GM18951 (cell line): ENCODE data around the gene KRTAP5-5.
"Not testable (repeated sequence)": the region's sequence is repeated elsewhere in the genome, so short reads cannot be mapped to it uniquely, and the experiment has no call there.

Experiments
- POLR2A ChIP-seq: IDR thresholded peaks from 4 replicates; pipeline ENCODE4 v1.6.1; 2011; ENCODE audit warnings: mild to moderate bottlenecking; ENCODE audit not compliant: insufficient read length, insufficient read depth; ENCODE audit errors: extremely low read depth
- in situ Hi-C: fragments of 300-500 bp; cut with MboI; formaldehyde crosslinking; loops from one replicate; pipeline ENCODE4 v1.12.0; 2022; ENCODE audit warnings: low sequenced_read_pairs, mixed read lengths, inconsistent platforms; ENCODE audit not compliant: unreplicated experiment

Gene KRTAP5-5, protein sequence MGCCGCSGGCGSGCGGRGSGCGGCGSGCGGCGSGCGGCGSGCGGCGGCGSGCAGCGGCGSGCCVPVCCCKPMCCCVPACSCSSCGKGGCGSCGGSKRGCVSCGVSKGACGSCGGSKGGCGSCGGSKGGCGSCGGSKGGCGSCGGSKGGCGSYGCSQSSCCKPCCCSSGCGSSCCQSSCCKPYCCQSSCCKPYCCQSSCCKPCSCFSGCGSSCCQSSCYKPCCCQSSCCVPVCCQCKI

DNA sequence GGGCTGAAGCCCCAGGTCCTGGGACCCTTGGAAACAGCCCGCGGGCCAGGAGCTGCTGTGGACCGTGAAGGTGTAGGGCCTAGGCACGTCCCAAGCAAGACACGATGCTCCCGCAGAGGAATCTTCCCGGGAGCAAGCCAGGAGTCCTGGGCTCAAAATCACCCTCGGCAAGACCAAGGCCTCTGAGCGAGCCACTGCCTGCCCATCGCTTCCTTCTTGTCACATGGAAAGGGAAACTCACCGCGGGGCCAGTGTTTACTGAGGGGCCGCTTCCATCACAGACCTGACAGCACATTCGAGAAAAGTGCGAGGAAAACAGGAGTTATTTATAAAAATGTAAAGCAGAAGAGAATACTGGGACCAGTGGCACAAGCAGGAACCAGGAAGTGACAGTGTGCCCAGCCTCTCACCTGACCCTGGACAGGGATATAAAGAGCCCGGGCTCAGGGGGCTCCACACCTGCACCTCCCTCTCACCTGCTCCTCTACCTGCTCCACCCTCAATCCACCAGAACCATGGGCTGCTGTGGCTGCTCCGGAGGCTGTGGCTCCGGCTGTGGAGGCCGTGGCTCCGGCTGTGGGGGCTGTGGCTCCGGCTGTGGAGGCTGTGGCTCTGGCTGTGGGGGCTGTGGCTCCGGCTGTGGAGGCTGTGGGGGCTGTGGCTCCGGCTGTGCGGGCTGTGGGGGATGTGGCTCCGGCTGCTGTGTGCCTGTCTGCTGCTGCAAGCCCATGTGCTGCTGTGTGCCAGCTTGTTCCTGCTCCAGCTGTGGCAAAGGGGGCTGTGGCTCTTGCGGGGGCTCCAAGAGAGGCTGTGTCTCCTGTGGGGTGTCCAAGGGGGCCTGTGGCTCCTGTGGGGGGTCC lies at the start of gene KRTAP5-5:
TSS of gene KRTAP5-5 (plus strand) at position 450 of the 860 bp plus-strand sequence. CDS start at position 516, 66 bp downstream.
- in situ Hi-C loops, result no loop called here
- TF ChIP-seq POLR2A, result no peak

- no peak for TF ChIP-seq POLR2A
- in situ Hi-C loops, result no loop called here
Measured at GRCh38 chr11:1581976-1582375, 47.6 kb upstream of the KRTAP5-5 start.

DNA sequence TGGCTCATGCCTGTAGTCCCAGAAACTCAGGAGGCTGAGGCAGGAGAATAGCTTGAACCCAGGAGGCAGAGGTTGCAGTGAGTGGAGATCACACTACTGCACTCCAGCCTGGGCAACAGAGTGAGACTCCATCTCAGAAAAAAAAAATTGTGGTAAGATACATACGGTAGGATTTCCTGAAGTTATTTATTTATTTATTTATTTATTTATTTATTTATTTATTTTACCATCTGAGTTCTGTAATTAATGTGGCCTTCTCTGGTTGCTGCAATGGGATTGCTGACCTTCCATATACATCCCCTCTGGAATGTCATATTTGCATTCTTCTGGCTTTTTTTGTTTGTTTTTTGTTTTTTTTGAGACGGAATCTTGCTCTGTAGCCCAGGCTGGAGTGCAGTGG lies 46.7 kb upstream of the KRTAP5-5 start:
- in situ Hi-C loops, result not testable (repeated sequence)

- in situ Hi-C loops, result not testable (repeated sequence)
Measured at GRCh38 chr11:1584661-1585370, 44.8 kb upstream of the KRTAP5-5 start, which contains the start of gene KRTAP5-1. KRTAP5-1 (minus strand) TSS chr11:1585283; CDS start chr11:1585249, 34 bp downstream.

DNA sequence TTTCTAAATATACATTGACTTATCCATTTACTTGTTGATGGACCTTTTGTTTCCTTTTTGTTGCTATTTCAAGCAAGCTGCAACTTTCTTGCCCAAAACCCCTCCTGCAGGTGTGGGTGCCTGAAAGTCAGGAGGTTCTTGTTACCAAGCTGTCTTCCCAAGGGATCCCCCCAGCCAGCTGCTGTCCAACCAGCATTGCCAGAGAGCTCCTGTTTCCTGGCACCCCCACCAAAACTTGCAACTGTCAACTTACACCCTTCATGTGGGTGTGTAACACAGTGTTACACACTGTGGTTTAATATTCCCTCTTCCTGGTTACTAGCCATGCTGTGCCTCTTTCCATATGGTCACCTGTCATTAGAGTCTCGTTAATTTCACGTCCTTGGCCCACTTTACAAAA lies 42.9 kb upstream of the KRTAP5-5 start:
- in situ Hi-C loops, result no loop called here
- no peak for TF ChIP-seq POLR2A

DNA sequence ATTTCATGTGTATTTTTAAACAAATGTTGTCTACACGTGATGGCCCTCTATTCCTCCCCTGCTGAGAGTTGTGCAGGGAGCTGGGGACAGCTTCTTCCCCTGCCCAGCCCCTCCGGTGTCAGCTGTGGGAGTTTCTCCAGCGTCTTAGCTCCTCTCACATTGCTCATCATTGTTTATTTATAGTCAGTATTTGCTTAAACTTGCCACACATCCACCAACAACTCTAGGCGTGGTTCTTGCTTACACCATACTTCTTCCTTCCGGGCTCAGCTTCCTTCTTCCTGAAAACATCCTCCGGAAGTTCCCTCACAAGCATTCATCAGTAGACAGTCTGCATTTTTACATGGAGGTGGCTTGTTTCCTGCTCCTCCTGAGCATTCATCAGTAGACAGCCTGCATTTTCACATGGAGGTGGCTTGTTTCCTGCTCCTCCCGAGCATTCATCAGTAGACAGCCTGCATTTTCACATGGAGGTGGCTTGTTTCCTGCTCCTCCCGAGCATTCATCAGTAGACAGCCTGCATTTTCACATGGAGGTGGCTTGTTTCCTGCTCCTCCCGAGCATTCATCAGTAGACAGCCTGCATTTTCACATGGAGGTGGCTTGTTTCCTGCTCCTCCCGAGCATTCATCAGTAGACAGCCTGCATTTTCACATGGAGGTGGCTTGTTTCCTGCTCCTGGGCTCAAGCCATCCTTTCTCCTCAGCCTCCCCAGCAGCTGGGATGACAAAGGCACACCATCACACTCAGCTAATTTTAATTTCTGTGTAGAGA lies 40.2 kb upstream of the KRTAP5-5 start:
- in situ Hi-C loops, result not testable (repeated sequence)

DNA sequence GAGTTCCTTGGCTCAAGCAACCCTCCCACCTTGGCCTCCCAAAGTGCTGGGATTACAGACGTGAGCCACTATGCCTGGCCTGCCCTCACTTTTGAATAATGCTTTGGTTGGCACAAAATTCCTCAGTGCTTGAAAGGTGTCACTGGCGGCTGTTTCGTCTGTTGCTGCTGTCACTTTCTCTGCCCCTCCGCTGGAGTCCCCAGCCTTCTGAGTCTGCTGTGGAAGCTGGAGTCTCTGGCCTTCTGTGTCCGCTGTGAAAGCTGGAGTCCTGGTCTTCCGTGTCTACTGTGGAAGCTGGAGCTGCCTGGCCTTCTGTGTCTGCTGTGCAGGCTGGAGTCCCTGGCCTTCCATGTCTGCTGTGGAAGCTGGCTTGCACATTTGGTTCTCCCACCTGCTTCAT lies 39.6 kb upstream of the KRTAP5-5 start:
- in situ Hi-C loops, result no loop called here
- no peak for TF ChIP-seq POLR2A

DNA sequence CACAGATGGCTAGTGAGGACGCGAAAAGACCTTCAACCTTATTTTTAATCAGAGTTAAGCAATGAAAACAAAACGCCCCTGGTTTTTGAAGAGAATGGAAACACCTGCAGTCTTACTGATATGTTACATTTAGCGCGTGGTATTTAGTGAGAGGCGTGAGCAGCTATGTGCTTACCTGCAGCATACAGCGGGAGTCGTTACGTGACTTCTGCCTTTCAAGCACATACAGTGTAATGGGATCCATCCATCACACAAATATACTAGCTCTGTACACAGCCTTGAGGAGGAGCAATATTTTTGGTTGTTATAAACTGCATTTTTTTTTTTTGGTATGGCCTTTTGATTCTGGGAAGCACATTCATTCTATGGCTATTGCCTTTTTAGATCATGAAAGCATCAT lies 36.9 kb upstream of the KRTAP5-5 start:
- no peak for TF ChIP-seq POLR2A
- in situ Hi-C loops, result no loop called here

DNA sequence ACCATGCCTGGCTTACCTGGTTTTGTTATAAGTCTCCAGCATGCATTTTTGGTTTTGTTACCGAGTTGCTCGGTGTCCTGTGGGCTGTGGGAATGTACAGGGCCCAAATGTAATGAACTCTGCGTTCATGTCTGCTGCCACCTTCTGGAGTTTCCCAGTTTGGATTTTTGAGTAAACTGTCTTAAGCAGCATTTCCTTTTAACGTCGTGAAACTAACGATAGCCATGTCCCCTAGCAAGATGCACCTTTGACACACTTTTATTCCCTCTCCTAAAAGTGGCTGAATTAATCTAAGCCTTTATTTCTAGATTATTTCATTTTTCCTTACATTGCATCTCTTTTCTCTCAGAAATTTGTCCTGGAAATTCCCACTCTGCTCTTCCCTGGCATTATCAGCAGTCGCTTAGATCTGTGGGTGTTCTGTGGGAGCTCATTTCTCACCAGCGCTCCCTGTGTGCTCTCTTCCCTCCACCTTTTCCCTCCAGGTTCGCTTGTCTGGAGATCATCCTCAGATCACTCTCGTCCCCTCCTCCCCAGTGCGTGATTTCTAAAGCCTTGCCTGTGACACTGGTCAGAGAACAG lies 33.5 kb upstream of the KRTAP5-5 start:
- in situ Hi-C loops, result not testable (repeated sequence)

DNA sequence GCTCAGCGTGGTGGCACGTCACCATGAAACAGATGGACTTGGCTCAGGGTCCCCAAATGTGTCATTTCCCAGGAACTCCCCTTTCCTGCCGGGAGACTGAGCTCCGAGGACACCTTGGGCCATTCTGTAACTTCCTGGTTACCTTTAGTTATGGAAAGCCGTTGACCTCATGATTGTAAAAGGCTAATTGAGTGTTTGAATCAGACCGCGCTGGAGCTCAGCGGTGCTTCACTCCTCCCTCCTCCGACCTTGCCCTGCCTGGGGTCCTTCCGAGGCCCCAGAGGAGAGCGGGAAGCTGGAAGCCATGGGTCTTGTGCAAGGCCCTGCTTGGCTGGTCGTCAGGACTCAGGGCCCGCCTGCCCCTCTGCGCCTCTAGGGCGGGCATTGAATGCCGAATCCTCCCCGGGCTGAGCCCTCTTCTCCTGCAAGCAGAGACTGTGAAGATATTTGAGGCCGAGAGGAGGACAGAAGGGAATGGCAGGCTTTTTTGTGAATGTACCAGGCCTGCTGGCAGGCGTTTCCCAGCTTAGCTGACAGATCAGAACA lies 32.9 kb upstream of the KRTAP5-5 start:
- in situ Hi-C loops, result not testable (repeated sequence)

GRCh38 chr11:1597331-1597993 lies 32.1 kb upstream of the KRTAP5-5 start:
- in situ Hi-C loops, result no loop called here
- no peak for TF ChIP-seq POLR2A

- no peak for TF ChIP-seq POLR2A
- in situ Hi-C loops, result no loop called here
Measured at GRCh38 chr11:1597994-1598380, 31.6 kb upstream of the KRTAP5-5 start, which contains the start of gene KRTAP5-2. KRTAP5-2 (minus strand) TSS chr11:1598294; CDS start chr11:1598250, 44 bp downstream.

GRCh38 chr11:1598406-1598805 lies 31.2 kb upstream of the KRTAP5-5 start:
- in situ Hi-C loops, result not testable (repeated sequence)
